Measurements from ENCODE around the gene BRI3. TPM values are rescaled to one million over a fixed set of nuclear protein-coding genes. Genes with fewer than 3 reads are reported as not detected.
"Not testable (repeated sequence)": the region's sequence is repeated elsewhere in the genome, so short reads cannot be mapped to it uniquely, and the experiment has no call there.

Gene BRI3
- total and polyA plus RNA-seq, 2 of the 8 experiments (the other 6 are each of a cell fraction or from before 2014, with no cell fraction given), result 77.5 to 93.4 TPM

GRCh38 chr7:98315318-98315993 is 34.0 kb downstream of the BRI3 start (continued):
- TF ChIP-seq CREB1 (IDR thresholded peaks at IDR 0.05) (no peak), POLR2A (IDR thresholded peaks at IDR 0.05; ENCODE audit: control extremely low read depth in 1 of 2, low read depth in 2 of 2, low read length in 2 of 2) (no peak), SIRT6 (IDR thresholded peaks at IDR 0.05; ENCODE audit: low read length) (no peak), JUND (IDR thresholded peaks at IDR 0.05; ENCODE audit: low read length) (no peak), ATF2 (IDR thresholded peaks at IDR 0.05; ENCODE audit: low read length) (no peak), TAF7 (optimal IDR thresholded peaks at IDR 0.05; ENCODE audit: borderline replicate concordance, low read depth, low read length) (no peak)

- H2AFZ ChIP-seq (ENCODE audit: low read length); H3K79me2 ChIP-seq (ENCODE audit: control insufficient read depth in 1 of 2, insufficient read depth in 2 of 2, low read length in 2 of 2); H3K27me3 ChIP-seq (replicated peaks in 1 of 4; ENCODE audit: control insufficient read depth in 3 of 4, extremely low read depth in 1 of 4, insufficient read depth in 3 of 4, low read length in 3 of 4); H3K56ac ChIP-seq (replicated peaks; ENCODE audit: insufficient read length, low read depth, low read length); H3K4me2 ChIP-seq (ENCODE audit: insufficient read depth in 1 of 2, low read depth in 2 of 2, low read length in 2 of 2); H3K4me3 ChIP-seq (ENCODE audit: extremely low read depth in 1 of 4, insufficient read depth in 2 of 4, low read depth in 3 of 4, low read length in 4 of 4); H3K4ac ChIP-seq (replicated peaks; ENCODE audit: insufficient read length, low read depth, low read length); H4K5ac ChIP-seq (ENCODE audit: insufficient read length, low read depth, low read length); H3K27ac ChIP-seq (ENCODE audit: low read depth, low read length); H2BK5ac ChIP-seq (ENCODE audit: low read depth, low read length); H2BK20ac ChIP-seq (ENCODE audit: low read length); H3K18ac ChIP-seq (ENCODE audit: extremely low read depth, low read length); POLR2A ChIA-PET (ENCODE audit: partially characterized antibody); H2BK15ac ChIP-seq (ENCODE audit: low read length); H3K14ac ChIP-seq (ENCODE audit: insufficient read length); H2BK12ac ChIP-seq (ENCODE audit: low read depth, low read length); H3K9ac ChIP-seq (replicated peaks in 1 of 4; ENCODE audit: extremely low read depth in 1 of 4, low read depth in 3 of 4, low read length in 3 of 4); H4K91ac ChIP-seq (replicated peaks; ENCODE audit: insufficient read length, low read length); H3K79me1 ChIP-seq (ENCODE audit: low read depth, low read length); H3K23ac ChIP-seq (ENCODE audit: insufficient read length); H3K9me3 ChIP-seq (ENCODE audit: insufficient read depth in 2 of 2, low read depth in 1 of 2, low read length in 1 of 2); H3K23me2 ChIP-seq (ENCODE audit: low read depth, low read length); H2BK120ac ChIP-seq (replicated peaks; ENCODE audit: low read depth, low read length); H2AK5ac ChIP-seq (ENCODE audit: low read depth, low read length); H3K4me1 ChIP-seq (replicated peaks in 1 of 4; ENCODE audit: control insufficient read depth in 3 of 4, insufficient read depth in 4 of 4, low read length in 3 of 4); H4K20me1 ChIP-seq (replicated peaks in 1 of 2; ENCODE audit: control insufficient read depth in 1 of 2, insufficient read depth in 2 of 2, low read length in 2 of 2); FAIRE-seq; DNase-seq (ENCODE audit: low read depth in 1 of 2, low spot score in 2 of 2); H4K8ac ChIP-seq (ENCODE audit: extremely low read depth, insufficient read depth, low read length): not testable (repeated sequence)
- CTCF ChIA-PET (ENCODE audit: partially characterized antibody), result interaction anchor here (0.8 to 1.2 kb wide), 2 partner anchors 20 to 96 kb away, joined by 3 to 4 read pairs; no protein-coding TSS in a partner anchor
- 89% methylated on average over 4 of the region's 4 CpGs; no CpG with 5 or more reads in 1 of the 2 experiments for WGBS, 2 experiments (ENCODE audit: extremely low coverage in 1 of 2, insufficient coverage in 1 of 2, insufficient read length in 1 of 2, insufficient replicate concordance in 2 of 2, low coverage in 1 of 2, low lambda C conversion rate in 2 of 2, missing lambda C conversion rate in 1 of 2)
- peaks cover 7 to 36% (median 21%) of the 10 kb centered on the region in 4 experiments; a peak in 6 of 8 replicates for H3K36me3 ChIP-seq (ENCODE audit: control insufficient read depth in 2 of 4, insufficient read depth in 4 of 4, low read length in 3 of 4)
Measured at GRCh38 chr7:98315994-98316527, 34.6 kb downstream of the BRI3 start.
